Esophagus squamous epithelium (tissue), 5 donors: ENCODE data around the gene PBOV1. TPM values are rescaled to one million over a fixed set of nuclear protein-coding genes. Genes with fewer than 3 reads are reported as not detected.

Source experiments
- DNase-seq: peaks from one replicate; lab custom pipeline; 2025; lab: John Stamatoyannopoulos, UW
- H3K27ac ChIP-seq, 4 donors: fragments of 200-600 bp; sonication (generic); one replicate each; pipeline ENCODE4 v1.5.1; 2016 to 2019; ENCODE audit warnings: mild to moderate bottlenecking in 1 of 4
- H3K27me3 ChIP-seq, 4 donors: fragments of 200-600 bp; sonication (generic); 1 replicate in 3 of 4; 2 replicates in 1 of 4; pipeline versions ENCODE4 v1.5.1 to v1.6.0; 2017 to 2021; ENCODE audit warnings: antibody characterized with exemption in 1 of 4
- H3K36me3 ChIP-seq, 3 donors: fragments of 200-600 bp; sonication (generic); one replicate each; pipeline ENCODE4 v1.5.1; 2016 to 2019
- H3K4me1 ChIP-seq, 3 donors: fragments of 200-600 bp; sonication (generic); one replicate each; pipeline ENCODE4 v1.5.1; 2017 to 2019
- H3K4me3 ChIP-seq, 4 donors: fragments of 200-600 bp; sonication (generic); 1 replicate in 3 of 4; 2 replicates in 1 of 4; pipeline ENCODE4 v1.5.1; 2016 to 2019; ENCODE audit warnings: mild to moderate bottlenecking in 2 of 4, moderate library complexity in 1 of 4
- H3K9me3 ChIP-seq, 3 donors: fragments of 200-600 bp; sonication (generic); one replicate each; pipeline ENCODE4 v1.5.1; 2016 to 2019
- POLR2A ChIP-seq, 4 donors: fragments of 450-650 bp; IDR thresholded peaks; one replicate each; pipeline ENCODE4 v1.6.1; 2017; ENCODE audit warnings: antibody characterized with exemption in 4 of 4, mild to moderate bottlenecking in 4 of 4, moderate library complexity in 3 of 4
- WGBS, 2 donors: methylation state at CpG; one replicate each; pipeline ENCODE4 v1.1.5; 2018; 5-methylcytosine and 5-hydroxymethylcytosine counted together
- intact Hi-C: fragments of 100-400 bp; cut with DNase I; formaldehyde crosslinking; loops from one replicate; pipeline ENCODE4 v1.15.0; 2022
- total RNA-seq, 4 donors: library from RNA; depleted of rRNA; stranded (reverse); fragments of >200 nt; gene quantifications; one replicate each; pipeline ENCODE4 v1.1.0, GENCODE V29; 2016
- TF ChIP-seq, protein P1 (sequence below), 6 experiments: fragments of 450-650 bp in 4 of 6; fragments of 200-600 bp in 2 of 6; sonication (generic) in 2 of 6; IDR thresholded peaks; one replicate each; pipeline ENCODE4 v1.5.1; 2016 to 2019; ENCODE audit warnings: antibody characterized with exemption in 6 of 6, mild to moderate bottlenecking in 4 of 6, moderate library complexity in 4 of 6
- donor health status: DM: yes; HTN: yes; CAD: no.

PBOV1 gene
- total RNA-seq, 4 donors from 2014 or later = not detected

DNA sequence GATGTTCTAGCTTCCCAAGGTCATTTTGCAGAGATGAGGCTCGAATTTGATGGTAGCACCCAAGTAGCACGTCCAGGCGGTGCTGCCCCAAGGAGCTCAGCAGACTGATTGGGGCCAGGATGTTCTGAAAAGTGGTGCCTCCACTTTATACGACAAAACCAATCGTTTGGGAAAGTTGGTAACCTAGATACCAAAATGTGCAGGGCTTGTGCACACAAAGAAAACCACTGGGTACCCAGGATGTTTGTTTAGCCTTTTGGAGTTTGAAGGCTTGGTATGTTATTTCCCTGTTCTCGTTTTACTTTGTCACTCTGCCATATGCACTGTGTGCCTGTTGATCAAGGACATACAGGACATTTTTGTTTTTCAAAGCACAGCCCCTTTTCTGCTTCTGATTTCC lies 40.7 kb upstream of the PBOV1 start:
- no peaks in the 10 kb centered on the region for H3K36me3 ChIP-seq
- no peak overlapping the region for H3K27ac ChIP-seq
- no peak for DNase-seq
- WGBS, 2 donors = 64 to 68% methylated on average over 6 of the region's 6 CpGs
- H3K4me1 ChIP-seq = no peaks in the 10 kb centered on the region
- no peak for TF ChIP-seq POLR2A (IDR thresholded peaks at IDR 0.05)
- TF ChIP-seq, protein P1, sequence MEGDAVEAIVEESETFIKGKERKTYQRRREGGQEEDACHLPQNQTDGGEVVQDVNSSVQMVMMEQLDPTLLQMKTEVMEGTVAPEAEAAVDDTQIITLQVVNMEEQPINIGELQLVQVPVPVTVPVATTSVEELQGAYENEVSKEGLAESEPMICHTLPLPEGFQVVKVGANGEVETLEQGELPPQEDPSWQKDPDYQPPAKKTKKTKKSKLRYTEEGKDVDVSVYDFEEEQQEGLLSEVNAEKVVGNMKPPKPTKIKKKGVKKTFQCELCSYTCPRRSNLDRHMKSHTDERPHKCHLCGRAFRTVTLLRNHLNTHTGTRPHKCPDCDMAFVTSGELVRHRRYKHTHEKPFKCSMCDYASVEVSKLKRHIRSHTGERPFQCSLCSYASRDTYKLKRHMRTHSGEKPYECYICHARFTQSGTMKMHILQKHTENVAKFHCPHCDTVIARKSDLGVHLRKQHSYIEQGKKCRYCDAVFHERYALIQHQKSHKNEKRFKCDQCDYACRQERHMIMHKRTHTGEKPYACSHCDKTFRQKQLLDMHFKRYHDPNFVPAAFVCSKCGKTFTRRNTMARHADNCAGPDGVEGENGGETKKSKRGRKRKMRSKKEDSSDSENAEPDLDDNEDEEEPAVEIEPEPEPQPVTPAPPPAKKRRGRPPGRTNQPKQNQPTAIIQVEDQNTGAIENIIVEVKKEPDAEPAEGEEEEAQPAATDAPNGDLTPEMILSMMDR (IDR thresholded peaks at IDR 0.05) = no peak
- H3K4me3 ChIP-seq = no peak overlapping the region
- H3K27me3 ChIP-seq = no peaks in the 10 kb centered on the region
- intact Hi-C loops = no loop called here
- no peaks in the 10 kb centered on the region for H3K9me3 ChIP-seq

DNA sequence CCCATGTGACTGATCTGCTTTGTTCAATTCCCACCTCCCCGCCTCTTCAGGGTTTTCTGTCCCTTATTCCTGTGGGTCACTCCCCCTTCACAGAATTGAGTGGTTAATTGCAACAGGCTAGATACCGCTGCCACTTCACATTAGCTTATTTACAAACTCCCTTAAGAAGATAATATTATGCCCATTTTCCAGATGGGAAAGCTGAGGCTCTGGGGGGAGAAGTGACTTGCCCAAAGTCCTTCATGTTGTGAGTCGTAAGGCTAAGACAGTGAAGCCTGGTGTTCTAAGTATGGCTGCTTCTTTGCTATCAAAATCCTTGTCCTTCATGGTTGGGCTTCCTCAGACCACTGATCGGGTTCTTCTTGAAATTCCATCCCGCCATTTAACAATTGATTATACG lies 39.9 kb upstream of the PBOV1 start:
- Histone ChIP-seq H3K4me1 (no peaks in the 10 kb centered on the region), H3K27me3 (no peaks in the 10 kb centered on the region), H3K4me3 (no peak overlapping the region), H3K36me3 (no peaks in the 10 kb centered on the region), H3K27ac (no peak overlapping the region), H3K9me3 (no peaks in the 10 kb centered on the region)
- no peak for TF ChIP-seq POLR2A (IDR thresholded peaks at IDR 0.05)
- TF ChIP-seq, protein P1 (IDR thresholded peaks at IDR 0.05) = no peak
- no peak for DNase-seq
- 91 to 96% methylated on average over 6 of the region's 6 CpGs for WGBS, 2 donors
- intact Hi-C loops = no loop called here

DNA sequence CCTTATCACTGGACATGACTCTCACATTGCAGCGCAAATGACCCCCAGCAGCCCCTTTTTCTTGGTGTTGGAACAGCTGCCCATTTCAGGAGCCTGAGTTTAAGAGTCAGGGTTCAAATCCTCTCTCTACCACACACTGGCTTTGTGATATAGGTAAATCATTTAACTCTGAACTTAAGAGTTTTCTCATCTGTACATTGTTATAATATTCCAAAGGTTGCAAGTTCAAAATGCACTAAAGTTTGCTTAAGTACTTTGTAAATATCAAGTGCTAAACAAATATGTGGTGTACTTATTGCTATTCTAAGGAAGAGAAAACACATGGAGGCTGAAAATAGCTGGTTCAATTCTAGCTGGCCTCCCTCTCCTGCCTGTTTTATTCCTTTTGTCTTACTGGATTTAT lies 39.3 kb upstream of the PBOV1 start:
- 88 to 95% methylated on average over 1 of the region's 1 CpG for WGBS, 2 donors
- no peak for DNase-seq
- no peak overlapping the region for H3K4me3 ChIP-seq
- H3K9me3 ChIP-seq = no peaks in the 10 kb centered on the region
- H3K27me3 ChIP-seq = no peaks in the 10 kb centered on the region
- no peaks in the 10 kb centered on the region for H3K4me1 ChIP-seq
- TF ChIP-seq, protein P1 (IDR thresholded peaks at IDR 0.05) = no peak
- no peak for TF ChIP-seq POLR2A (IDR thresholded peaks at IDR 0.05)
- intact Hi-C loops = no loop called here
- no peaks in the 10 kb centered on the region for H3K36me3 ChIP-seq
- H3K27ac ChIP-seq = no peak overlapping the region

DNA sequence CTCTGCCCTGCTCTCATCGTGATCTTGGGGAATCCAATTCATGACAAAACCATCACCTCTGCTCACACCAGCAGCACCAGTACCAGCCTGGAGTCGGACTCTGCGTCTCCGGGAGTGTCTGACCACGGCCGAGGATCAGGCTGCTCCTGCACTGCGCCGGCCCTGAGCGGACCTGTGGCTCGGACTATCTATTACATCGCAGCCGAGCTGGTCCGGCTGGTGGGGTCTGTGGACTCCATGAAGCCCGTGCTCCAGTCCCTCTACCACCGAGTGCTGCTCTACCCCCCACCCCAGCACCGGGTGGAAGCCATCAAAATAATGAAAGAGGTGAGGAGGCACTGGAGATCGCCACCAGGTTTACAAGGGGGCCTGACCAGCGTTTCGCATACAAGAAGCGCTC lies 37.2 kb upstream of the PBOV1 start:
- Histone ChIP-seq H3K4me1 (peaks cover 0 to 8% (median 0%) of the 10 kb centered on the region in 3 donors), H3K4me3 (no peak overlapping the region), H3K36me3 (no peaks in the 10 kb centered on the region), H3K9me3 (no peaks in the 10 kb centered on the region), H3K27ac (no peak overlapping the region), H3K27me3 (no peaks in the 10 kb centered on the region)
- WGBS, 2 donors = 89 to 93% methylated on average over 9 to 18 of the region's 20 CpGs
- intact Hi-C loops = no loop called here
- TF ChIP-seq, protein P1 (IDR thresholded peaks at IDR 0.05) = no peak
- no peak for TF ChIP-seq POLR2A (IDR thresholded peaks at IDR 0.05)
- no peak for DNase-seq

DNA sequence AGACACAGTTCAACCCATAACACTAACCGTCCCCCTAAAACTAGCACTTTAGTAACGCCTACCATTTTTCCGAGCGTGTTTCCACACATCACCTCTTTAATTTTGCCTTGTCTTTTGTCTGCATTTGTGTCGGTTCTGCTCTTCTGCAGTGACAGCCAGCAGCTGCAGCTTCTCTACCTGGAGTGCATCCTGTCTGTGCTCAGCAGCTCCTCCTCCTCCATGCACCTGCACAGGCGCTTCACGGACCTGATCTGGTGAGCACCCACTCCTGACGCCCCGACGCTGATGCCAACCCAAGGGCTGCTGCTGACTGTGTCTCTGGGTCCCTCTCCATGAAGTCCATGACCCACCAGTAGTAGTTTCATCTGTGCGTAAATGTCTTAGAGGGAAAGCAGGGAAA lies 35.4 kb upstream of the PBOV1 start:
- H3K27me3 ChIP-seq = no peaks in the 10 kb centered on the region
- H3K9me3 ChIP-seq = no peaks in the 10 kb centered on the region
- intact Hi-C loops = no loop called here
- WGBS, 2 donors = 85 to 88% methylated on average over 7 to 10 of the region's 11 CpGs
- H3K27ac ChIP-seq = no peak overlapping the region
- no peak for TF ChIP-seq POLR2A (IDR thresholded peaks at IDR 0.05)
- TF ChIP-seq, protein P1 (IDR thresholded peaks at IDR 0.05) = no peak
- no peak overlapping the region for H3K4me3 ChIP-seq
- H3K36me3 ChIP-seq = no peaks in the 10 kb centered on the region
- DNase-seq = no peak
- H3K4me1 ChIP-seq = peaks cover 0 to 11% (median 0%) of the 10 kb centered on the region in 3 donors
